GM13977 (cell line): Measurements from ENCODE around the gene RNH1.
"Not testable (repeated sequence)": the region's sequence is repeated elsewhere in the genome, so short reads cannot be mapped to it uniquely, and the experiment has no call there.

Experiments
- DNase-seq: peaks from one replicate; pipeline ENCODE4 v3.0.0; 2012; ENCODE audit warnings: low spot score
- in situ Hi-C: fragments of 300-500 bp; cut with MboI; formaldehyde crosslinking; loops from one replicate; pipeline ENCODE4 v1.12.0; 2022; ENCODE audit warnings: low sequenced_read_pairs, low pct_unique_long_range_greater_than_20kb, mixed read lengths, inconsistent platforms; ENCODE audit not compliant: unreplicated experiment
- TF ChIP-seq, protein P1 (sequence below): IDR thresholded peaks from 2 replicates; pipeline ENCODE4 v1.5.1; 2012; ENCODE audit warnings: mild to moderate bottlenecking, control low read depth; ENCODE audit not compliant: insufficient read depth; ENCODE audit errors: extremely low read depth, missing control alignments

Gene RNH1

DNA sequence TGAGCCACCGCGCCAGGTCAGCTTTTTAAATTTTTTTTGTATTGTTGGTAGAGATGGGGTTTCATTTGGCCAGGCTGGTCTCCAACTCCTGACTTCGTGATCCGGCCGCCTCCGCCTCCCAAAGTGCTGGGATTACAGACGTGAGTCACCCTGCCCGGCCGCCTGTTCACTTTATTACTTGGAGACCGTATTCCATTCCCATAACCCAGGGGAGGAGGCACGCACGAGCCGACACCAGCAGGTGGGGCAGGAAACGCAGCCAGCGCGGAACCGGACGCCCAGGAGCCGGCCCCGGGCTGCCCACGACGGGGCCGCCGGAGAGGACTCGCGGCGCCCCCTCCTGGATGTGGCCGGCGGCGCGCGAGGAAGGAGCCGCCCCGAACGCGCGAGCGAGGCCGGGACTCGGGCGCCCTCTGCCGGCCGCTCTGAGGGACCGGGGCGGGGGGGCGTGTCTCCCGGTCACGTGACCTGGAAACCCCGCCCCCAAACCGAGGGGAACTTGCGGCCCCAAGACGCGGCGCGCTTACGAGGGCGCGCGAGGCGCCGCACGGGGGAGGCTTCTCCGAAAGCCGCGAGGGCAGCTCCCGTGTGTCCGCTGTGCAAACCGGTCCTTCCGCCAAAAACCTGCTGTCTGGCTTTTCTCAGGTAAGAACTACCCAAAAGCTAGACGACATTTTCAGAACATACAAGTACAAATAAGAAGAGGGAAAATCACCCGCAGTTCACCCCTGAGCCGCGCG is 11.6 kb upstream of the RNH1 start:
- in situ Hi-C loops: no loop called here

DNA sequence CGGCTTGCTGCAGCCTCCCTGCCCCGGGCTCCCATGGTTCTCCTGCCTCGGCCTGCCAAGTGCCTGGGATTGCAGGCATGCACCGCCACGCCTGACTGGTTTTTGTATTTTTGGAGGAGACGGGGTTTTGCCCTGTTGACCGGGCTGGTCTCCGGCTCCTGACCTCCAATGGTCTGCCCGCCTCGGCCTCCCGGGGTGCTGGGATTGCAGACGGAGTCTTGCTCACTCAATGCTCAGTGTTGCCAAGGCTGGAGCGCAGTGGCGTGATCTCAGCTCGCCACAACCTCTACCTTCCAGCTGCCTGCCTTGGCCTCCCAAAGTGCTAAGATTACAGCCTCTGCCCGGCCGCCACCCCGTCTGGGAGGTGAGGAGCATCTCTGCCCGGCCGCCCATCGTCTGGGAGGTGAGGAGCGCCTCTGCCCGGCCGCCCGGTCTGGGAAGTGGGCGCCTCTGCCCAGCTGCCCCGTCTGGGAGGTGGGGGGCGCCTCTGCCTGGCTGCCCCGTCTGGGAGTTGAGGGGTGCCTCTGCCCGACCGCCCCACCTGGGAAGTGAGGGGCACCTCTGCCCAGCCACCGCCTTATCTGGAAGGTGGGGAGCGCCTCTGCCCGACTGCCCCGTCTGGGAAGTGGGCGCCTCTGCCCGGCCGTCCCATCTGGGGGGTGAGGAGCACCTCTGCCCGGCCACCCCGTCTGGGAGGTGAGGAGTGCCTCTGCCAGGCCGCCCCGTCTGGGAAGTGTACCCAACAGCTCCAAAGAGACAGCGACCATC is 10.1 kb upstream of the RNH1 start:
- in situ Hi-C loops, DNase-seq: not testable (repeated sequence)

More for the DNA sequence above, 11.6 kb upstream of the RNH1 start:
- TF ChIP-seq, protein P1, sequence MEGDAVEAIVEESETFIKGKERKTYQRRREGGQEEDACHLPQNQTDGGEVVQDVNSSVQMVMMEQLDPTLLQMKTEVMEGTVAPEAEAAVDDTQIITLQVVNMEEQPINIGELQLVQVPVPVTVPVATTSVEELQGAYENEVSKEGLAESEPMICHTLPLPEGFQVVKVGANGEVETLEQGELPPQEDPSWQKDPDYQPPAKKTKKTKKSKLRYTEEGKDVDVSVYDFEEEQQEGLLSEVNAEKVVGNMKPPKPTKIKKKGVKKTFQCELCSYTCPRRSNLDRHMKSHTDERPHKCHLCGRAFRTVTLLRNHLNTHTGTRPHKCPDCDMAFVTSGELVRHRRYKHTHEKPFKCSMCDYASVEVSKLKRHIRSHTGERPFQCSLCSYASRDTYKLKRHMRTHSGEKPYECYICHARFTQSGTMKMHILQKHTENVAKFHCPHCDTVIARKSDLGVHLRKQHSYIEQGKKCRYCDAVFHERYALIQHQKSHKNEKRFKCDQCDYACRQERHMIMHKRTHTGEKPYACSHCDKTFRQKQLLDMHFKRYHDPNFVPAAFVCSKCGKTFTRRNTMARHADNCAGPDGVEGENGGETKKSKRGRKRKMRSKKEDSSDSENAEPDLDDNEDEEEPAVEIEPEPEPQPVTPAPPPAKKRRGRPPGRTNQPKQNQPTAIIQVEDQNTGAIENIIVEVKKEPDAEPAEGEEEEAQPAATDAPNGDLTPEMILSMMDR: peak; percentile 99
- peak; percentile 95 for DNase-seq

DNA sequence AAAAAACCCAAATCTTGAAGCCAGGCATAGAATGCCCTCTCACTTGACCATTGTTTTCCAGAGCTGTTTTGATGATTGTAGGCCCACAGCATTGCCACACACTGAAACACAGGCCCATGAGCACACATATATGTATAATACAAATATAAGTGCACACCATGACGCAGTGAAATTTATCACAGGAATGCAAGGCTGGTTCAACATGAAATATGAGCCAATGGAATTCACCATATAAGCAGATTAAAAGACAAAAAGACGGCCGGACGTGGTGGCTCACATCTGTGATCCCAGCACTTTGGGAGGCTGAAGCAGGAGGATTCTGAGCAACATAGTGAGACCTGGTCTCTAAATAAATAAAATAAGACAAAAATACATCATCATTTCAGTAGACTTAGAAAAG is 9.4 kb upstream of the RNH1 start:
- in situ Hi-C loops: no loop called here
- TF ChIP-seq, protein P1: no peak

DNA sequence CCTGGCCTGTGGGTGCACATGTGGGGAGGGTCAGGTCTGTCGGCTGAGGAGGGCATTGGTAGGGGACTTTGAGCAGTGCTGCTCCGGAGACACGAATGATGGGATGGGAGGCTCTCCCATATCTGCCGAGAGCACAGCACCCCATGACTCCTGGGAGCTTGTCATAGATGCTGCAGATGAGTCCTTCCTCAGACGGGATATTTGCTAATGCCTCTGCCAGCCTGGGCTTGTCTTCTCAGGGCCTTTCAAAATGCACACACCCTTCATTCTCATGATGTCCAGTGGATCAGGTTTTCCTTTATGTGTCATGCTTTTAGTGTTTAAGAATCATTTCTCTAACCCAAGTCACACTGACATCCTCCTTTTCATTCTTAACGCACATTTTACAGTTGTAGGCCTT is 8.1 kb upstream of the RNH1 start:
- TF ChIP-seq, protein P1: no peak
- no peak for DNase-seq
- in situ Hi-C loops: no loop called here

More for the DNA sequence above, 9.4 kb upstream of the RNH1 start:
- DNase-seq: no peak

DNA sequence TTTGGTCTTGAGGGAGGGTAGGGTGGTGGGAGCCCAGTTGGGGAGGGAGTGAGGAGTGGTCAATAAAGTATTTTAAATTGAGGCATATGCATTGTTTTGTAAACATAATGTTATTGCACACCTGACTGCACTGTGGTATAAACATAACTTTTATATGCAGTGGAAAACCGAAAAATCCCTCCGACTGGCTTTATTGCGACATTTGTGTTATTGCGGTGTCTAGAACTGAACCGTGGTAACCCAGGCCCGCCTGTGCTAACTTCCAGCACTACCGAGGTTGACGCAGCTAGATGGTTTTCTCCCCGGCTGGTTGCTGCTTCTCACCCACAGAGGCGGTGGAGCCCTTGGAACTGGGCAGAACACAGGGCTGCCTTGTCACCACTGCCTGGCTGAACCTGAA is 7.6 kb upstream of the RNH1 start:
- in situ Hi-C loops: no loop called here
- no peak for DNase-seq
- TF ChIP-seq, protein P1: no peak

DNA sequence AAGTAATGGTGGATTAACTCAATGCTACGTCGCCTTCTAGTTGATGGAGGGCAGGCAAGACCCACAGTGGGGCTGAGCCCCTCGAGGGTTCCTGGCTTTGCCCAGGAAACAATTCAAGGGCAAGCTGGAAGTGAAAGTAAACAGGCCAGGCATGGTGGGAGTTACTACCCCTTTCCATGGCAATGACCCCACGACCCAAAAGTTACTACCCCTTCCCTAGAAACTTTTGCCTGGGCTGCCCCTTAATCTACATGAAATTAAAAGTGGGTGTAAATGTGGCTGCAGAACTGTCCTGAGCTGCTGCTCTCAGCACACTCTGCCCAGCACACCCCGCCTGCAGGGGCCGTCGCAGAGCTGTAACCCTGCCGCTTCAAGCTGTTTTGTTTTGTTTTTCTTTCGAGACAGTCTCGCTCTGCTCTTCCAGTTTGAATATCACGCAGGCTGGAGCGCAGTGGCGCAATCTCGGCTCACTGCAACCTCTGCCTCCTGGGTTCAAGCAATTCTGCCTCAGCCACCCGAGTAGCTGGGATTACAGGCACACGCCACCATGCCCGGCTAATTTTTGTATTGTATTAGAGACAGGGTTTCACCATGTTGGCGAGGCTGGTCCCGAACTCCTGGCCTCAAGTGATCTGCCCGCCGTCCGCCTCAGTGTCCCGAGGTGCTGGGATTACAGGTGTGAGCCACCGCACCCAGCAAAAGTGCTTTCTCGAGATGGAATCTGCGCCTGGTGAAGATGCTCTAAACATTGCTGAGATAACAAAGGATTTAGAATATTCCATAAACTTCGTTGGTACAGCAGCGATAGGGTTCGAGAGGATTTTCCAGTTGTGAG is 5.9 kb upstream of the RNH1 start:
- TF ChIP-seq, protein P1: no peak
- DNase-seq: no peak
- in situ Hi-C loops: no loop called here
